GM21390 (cell line): ENCODE measurements around the gene B4GALNT4.
"Not testable (repeated sequence)": the region's sequence is repeated elsewhere in the genome, so short reads cannot be mapped to it uniquely, and the experiment has no call there.

Source experiments
- ATAC-seq: cut with Tn5 transposase; IDR thresholded peaks from one replicate; pipeline ENCODE4 v1.9.1; 2021; ENCODE audit not compliant: unreplicated experiment

The B4GALNT4 gene

GRCh38 chr11:391117-392017, 22.1 kb downstream of the B4GALNT4 start:
- ATAC-seq, result no peak

GRCh38 chr11:392102-392777, 22.9 kb downstream of the B4GALNT4 start:
- ATAC-seq, result no peak

GRCh38 chr11:393219-394033, 24.1 kb downstream of the B4GALNT4 start:
- no peak for ATAC-seq

- ATAC-seq, result no peak
Observed at GRCh38 chr11:394034-394857, 24.9 kb downstream of the B4GALNT4 start, which contains the start of gene PKP3. Gene PKP3 (plus strand): TSS chr11:394209. CDS start chr11:394293, 84 bp downstream.

GRCh38 chr11:394858-395655, 25.8 kb downstream of the B4GALNT4 start:
- ATAC-seq, result no peak

- ATAC-seq, result no peak
Observed at GRCh38 chr11:395866-396265, 26.6 kb downstream of the B4GALNT4 start.

- ATAC-seq, result no peak
Observed at GRCh38 chr11:396511-396947, 27.2 kb downstream of the B4GALNT4 start.

- ATAC-seq, result no peak
Observed at GRCh38 chr11:396948-397548, 27.7 kb downstream of the B4GALNT4 start.

- no peak for ATAC-seq
Observed at GRCh38 chr11:398826-399225, 29.5 kb downstream of the B4GALNT4 start.

- ATAC-seq, result no peak
Observed at GRCh38 chr11:399731-400211, 30.5 kb downstream of the B4GALNT4 start.

- ATAC-seq, result no peak
Observed at GRCh38 chr11:400241-400689, 31.0 kb downstream of the B4GALNT4 start.

- ATAC-seq, result not testable (repeated sequence)
Observed at GRCh38 chr11:401196-401595, 31.9 kb downstream of the B4GALNT4 start.

DNA sequence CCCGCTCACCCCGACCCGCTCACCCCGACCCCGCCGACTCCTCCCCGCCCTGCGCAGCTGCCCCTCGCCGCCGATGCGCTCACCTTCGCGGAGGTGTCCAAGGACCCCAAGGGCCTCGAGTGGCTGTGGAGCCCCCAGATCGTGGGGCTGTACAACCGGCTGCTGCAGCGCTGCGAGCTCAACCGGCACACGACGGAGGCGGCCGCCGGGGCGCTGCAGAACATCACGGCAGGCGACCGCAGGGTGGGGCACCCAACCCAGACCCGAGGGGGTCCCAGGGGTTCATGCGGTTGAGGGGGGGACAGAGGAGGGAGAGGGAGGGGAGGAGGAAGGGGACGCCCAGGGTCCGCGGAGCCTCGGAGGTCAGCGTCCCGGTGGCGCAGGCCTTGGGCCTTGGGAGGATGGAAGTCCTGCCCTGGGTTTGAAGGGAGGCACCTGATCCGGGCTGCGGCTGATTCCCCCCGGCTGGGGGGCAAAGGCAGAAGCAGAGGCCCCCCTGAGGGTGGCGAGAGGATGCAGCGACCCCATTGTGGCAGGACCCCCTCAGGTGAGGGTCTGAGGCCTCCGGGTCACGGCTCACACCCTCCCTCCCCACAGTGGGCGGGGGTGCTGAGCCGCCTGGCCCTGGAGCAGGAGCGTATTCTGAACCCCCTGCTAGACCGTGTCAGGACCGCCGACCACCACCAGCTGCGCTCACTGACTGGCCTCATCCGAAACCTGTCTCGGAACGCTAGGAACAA, 33.9 kb downstream of the B4GALNT4 start:
- ATAC-seq, result no peak

DNA sequence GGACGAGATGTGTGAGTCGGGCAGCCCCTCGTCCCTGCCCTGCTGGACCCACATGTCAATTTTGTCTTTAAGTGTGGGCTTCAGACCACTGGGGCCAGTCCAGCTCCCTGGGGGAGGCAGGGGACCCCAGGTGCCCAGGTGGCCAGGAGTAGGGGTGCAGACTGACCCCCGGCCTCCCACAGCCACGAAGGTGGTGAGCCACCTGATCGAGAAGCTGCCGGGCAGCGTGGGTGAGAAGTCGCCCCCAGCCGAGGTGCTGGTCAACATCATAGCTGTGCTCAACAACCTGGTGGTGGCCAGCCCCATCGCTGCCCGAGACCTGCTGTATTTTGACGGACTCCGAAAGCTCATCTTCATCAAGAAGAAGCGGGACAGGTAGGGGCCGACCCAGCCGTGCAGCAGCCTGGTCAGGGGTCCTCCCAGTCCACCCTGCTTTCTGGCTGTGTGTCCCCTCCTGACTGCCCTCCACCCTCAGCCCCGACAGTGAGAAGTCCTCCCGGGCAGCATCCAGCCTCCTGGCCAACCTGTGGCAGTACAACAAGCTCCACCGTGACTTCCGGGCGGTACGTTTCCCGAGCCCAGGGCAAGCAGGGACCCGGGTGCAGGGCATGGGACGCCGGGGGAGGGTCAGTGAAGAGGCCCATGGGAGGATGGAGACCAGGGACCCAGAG, 34.6 kb downstream of the B4GALNT4 start:
- ATAC-seq, result no peak

GRCh38 chr11:404551-405264, 35.4 kb downstream of the B4GALNT4 start:
- ATAC-seq, result no peak

DNA sequence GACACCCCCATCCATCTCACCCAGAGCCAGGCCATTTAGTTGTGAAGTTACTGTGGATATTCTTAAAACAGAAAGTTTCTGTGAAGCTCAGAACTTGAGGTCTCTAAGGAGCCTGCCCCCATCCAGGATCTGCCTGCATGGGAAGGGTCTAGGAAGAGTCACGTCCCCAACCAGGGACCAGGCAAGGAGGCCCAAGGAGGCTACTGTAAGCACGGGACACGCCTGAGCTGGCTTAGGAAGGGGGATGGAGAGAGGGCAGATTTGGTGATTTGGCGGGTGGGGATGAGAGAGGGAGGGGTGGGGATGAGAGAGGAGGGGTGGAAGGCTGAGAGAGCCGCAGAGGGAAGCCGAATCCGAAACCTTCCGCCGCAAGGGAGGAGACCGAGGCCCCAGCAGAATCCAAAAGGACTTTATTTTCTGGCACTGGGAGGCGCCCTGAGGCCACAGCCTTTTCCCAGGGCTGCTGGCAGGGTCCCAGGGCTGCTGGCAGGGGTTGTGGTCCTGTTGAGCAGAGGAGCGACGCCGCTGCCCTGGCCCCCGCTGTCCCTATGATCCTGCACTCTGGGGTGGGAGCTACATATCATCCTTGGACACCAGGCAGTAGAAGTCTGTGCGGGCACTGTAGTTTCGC, 36.1 kb downstream of the B4GALNT4 start:
- no peak for ATAC-seq
